GM21717 (cell line): Measurements from ENCODE around the gene SF3B4.
A peak's percentile ranks its signal among the peaks of the same experiment; 100 is the strongest.

ENCODE experiments used
- ATAC-seq: cut with Tn5 transposase; IDR thresholded peaks from one replicate; pipeline ENCODE4 v1.9.1; 2021; ENCODE audit warnings: mild to moderate bottlenecking, moderate library complexity; ENCODE audit not compliant: unreplicated experiment

Gene SF3B4

DNA sequence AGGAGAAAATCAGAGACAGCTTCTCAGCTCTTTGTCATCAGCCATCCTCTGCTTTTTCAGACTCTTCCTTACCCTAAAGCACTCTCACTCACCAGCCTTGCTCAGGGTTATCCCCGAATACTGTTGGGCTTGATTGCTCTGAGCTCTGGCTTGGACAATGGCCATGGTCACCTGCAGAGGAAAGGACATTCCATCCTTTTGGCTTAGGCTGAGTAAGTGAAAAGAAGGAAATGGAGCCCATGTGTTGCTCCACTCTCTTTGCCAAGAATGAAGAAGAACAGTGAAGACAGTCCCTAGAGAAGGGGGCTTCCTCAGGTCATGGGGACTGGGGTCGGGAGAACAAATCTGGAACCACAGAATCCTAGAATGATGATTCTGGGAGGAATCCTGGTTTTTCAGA, 6.8 kb upstream of the SF3B4 start:
- ATAC-seq, result no peak

DNA sequence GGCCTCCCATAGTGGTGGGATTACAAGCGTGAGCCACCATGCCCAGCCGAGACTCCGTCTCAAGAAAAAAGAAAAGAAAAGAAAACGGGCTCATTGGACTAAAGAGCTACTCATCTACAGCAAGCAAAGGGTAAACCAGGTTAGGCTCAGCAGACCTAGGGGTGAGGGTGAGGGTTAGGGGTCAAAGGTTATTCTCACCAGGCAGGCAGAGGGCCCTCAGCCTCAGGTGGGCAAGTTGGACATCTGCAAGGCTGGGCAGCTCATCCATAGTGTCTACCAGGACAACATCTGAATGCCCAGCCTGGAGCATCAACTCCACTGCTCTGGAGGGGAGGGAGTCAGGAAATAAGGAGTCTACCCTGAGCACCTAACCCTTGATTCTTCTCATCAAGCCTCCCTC, 5.6 kb upstream of the SF3B4 start:
- ATAC-seq, result no peak

DNA sequence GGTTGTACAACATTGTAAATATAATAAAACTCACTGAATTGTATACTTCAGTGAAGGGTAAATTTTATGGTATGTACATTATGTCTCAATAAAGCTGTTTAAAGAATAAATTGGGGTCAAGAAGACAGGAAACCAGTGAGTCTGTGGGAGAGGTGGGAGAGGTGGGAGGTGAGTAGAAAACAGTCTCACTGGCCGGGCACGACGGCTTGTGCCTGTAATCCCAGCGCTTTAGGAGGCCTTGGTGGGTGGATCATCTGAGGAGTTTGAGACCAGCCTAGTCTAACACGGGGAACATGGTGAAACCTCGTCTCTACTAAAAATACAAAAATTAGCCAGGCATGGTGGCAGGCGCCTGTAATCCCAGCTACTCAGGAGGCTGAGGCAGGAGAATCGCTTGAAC, 4.9 kb upstream of the SF3B4 start:
- no peak for ATAC-seq

DNA sequence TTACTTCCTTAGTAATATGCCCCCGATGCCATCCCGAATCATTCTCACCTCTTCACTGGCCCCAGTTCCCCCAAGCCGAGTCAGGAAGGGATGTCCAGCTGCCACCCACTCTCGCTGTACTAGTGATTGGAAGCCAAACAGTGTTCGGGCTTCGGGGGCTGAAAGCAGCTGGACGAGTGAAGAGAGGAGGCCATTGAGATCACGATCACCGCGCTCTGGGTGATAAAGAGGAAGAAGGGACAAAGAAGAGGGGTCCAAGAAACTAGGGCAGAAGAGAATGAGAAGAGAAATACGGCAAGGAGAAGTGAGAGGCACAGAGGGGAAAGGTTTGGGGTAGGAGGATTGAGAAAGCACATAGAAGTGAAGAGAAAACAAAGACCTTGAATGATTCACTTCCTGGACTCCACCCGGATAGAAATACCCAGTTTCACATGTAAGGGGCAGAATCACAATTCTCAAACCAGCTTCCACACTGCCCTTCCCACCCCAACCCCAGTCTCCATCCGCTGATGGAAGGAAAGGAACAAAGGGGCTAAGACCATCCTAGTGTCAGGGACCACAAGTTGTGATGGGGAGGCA, 3.7 kb upstream of the SF3B4 start:
- no peak for ATAC-seq

DNA sequence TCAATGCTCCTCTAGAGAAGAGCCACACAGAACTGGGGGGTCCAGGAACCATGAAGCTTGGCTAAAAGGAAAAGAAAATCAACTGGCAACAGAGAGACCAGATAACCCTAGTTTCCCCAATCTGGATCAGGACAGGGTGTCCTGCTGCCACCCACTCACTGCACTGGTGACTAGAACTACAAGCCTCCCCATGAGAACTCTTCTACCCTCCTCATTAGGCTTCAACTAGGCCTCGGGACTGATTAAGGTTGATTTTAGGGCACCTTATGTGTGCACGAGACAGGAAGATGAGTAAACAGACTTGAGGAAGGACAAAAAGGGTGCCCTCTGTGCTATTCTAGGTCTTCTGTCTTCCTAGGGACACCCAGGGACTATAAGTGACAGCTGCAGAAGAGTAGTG, 2.3 kb upstream of the SF3B4 start:
- no peak for ATAC-seq

DNA sequence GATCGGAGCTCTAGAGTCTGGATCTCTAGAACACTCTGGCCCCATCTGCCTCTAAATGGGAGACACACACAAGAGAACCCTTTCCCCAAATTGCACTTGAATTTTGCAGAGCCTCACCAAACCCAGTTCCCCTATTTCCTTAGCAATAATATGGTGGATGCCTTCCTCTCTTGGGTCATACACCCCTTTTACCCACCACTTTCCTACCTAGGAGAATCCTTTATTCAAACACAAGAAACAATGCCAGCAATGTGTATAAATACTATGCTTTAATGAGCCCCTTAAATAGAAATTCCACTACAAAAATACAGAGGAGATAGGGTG, 760 bp upstream of the SF3B4 start:
- no peak for ATAC-seq

DNA sequence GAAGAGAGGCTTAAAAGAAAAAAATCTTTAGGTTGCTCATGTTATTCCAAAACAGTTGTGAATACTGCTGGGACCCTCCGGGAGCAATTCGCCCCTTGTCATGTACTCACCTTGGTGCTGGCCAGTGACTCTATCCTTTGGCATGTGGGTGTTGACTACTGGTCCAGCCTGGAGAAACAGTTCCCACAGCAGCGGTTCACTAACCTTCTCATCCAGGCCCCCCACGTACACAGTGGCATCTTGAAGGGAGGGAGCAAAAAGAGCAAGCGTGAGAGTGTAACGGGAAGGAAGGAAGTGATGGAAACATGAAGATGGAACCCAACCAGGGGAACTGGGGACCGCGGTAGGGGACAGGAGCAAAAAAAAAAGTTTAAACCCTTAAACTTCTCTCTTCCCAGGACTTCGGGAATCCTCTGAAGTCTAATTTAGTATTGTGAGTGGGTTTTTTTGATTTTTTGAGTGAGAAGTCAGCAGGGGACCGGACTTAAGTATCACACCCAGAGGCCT, 494 bp downstream of the SF3B4 start:
- no peak for ATAC-seq

DNA sequence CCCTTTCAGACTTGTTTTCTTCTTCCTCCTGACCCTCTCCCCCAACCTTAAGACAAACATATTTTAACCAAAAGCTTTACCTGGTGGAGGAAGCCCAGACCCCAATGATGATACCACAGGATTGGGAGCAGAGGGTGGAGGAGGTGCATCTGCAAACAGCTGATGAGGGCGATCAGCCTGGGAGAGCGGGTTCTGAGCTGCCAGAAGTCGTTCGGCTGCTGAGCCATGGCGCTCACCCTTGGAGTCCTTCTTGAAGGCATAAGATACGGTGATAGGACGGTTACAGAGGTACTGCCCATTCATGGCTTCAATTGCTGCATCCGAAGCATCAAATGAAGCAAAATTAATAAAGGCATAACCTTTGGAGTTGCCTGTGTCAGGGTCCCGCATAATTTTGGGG, 1.3 kb downstream of the SF3B4 start:
- ATAC-seq, result no peak

DNA sequence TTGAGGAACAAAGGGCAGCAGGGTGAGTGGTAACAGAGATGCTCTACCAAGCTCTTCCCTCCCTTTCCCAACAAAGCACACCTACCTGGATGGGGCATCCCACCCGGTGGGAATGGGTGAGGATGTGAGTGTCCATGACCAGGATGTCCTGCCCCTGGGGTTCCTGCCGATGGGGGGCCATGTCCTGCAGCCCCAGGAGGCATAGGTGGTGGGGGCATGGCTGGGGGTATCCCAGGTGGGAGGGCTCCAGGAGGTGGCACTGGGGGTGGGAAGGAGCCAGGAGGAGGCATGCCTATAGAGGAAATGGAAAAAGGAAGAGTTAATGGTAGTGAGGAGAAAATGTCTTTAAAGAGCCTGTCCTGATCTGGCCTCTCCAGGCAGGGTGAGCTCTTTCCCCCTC, 1.9 kb downstream of the SF3B4 start:
- ATAC-seq, result no peak

DNA sequence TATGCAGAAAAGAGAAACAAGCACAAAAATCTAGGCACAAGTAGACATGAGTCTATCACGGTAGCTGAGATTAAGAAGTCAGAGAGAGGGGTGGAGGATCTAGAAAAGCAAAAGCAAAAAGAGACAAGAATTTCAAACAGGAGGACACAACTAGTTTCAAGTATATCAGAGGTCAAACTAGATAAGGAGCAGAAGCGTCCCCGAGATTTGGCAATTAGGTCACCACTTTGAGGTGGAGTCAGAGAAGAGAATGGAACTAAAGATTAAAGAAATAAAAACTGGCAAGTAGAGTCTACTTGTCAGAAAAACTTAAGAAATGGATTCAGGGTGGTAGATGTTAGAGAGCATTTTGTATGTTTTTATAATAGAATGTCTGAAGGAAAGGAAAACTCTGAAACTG, 2.3 kb downstream of the SF3B4 start:
- no peak for ATAC-seq

DNA sequence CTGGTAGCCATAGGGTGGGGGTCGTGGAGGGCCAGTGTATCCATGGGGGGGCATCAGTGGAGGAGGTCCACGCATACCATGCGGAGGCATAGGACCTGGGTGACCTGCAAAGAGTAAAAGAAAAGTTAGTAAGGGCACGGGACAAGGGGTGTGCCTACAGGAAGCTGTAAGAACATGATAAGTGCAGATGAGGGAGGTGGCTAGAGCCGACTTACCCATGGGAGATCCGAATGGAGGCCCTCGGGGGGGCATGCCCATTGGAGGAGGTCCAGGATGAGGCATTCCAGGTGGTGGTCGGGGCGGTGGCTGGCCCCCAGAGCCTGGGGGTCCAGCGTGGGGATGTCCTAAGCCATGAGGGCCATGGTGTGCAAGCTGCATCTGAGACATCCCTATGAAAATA, 4.0 kb downstream of the SF3B4 start:
- ATAC-seq, result no peak

DNA sequence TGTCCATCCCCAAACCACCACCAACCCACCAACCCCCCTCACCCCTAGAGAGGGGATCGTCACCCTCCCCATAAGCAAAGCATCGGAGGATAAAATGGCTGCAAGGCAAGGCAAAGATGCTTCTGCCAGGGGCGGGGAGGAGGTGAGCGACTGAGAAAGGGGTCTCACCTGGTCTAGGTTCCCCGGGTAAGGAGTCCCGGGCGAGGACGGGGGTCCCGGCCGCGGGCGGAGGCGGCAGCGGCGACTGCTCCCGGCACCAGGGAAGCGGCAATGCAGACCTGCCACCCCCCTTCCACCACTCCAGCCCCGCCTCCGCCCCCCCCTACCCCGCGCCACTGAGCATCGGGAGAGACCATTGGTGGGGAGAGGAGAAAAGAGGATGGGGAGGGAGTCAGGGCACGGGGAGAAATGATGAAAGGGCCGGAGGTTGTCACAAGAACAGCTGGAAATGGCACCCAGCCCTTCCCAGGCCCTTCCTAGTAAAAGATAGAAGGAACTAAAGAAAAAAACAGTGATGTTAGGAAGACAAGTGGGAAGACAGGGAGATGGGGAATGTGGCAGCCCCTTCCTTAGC, 9.9 kb downstream of the SF3B4 start, which contains the start of gene SV2A:
Gene SV2A (minus strand): TSS at position 274 of the 574 bp plus-strand sequence. CDS start 4,004 bp downstream, outside the sequence.
- ATAC-seq, result no peak

DNA sequence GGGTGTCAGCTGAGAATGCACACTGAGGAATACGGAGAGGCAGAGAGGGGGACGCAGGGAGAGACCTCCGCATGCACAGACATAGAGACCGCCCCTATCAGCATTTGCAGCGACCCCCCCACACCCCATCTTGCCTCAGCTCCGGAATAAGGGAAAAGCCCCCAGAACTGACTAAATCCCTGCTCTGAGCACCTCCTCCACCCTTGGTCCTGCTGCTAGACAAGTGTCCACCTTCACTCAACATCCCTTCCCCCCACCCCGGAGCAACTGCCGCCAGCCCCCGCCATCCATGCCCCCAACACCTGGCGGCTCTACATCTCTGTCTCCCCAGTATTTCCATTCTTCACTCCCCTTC, 10.7 kb downstream of the SF3B4 start:
- no peak for ATAC-seq

DNA sequence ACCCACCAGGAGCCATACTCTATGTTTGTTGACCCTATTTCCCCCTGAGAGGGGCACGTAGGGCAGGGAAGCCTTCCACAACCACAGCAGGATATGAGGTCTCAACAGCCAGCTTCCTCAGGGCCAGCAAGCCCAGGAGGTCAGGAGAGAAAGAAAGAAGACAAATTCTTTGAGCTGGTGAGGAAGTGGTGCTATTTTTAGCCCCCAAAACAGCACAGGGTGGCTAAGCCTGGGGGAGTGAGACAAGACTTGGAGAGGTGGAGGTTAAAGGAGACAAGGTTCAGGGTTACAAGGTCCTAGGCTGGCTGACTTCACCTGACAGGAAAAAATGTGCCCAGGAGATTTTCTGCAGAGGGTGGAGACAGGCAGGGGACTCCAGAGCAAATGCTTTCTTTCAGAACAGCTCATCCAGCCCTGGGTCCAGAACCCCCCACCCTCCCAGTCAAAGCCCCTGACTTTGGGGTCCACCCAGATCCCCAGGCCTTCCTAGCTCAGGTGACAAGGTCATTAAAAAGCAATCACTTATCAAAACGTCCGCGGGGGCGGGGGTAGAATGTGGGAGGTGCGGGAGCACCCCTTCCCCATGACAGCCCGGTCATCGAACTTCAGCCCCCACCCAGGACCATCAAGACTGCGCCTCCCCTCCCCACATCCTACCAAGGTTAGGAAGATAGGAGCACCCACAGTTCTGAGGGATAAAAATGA, 11.3 kb downstream of the SF3B4 start:
- no peak for ATAC-seq

DNA sequence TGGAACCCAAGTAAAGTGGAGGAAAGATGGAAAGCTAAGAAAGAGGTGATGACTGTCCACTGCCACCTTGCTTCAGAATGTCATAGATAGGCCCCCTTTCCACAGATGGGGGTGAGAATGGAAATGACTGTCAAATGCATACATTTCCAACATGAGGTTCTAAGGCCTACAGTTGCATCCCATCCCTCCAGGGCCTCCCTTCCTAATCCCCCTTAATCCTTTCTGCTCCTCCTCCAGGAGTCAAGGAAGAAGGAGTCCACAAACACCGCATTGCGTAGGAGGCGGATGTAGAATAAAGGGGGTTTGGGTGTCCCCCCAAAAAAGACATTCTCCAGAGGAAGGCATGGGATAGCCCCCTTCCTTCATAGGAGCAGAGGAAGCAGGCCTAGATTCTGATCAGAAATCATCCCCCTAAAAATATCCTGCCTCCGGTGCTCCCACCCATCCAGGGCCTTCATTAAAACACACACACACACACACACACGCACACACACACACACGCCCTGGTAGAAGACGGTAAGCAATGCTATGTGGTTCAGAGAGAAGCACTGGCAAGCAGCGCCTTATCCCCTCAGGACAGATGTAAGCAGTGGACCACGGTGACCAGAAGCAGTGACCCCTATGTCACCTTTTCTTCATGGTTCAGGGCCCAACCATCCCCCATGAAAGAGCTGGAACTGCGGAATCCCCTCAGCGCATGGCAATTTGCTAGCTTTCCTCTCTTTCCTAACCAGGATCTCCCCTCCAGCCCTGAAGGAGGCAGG, 12.0 kb downstream of the SF3B4 start:
- no peak for ATAC-seq

DNA sequence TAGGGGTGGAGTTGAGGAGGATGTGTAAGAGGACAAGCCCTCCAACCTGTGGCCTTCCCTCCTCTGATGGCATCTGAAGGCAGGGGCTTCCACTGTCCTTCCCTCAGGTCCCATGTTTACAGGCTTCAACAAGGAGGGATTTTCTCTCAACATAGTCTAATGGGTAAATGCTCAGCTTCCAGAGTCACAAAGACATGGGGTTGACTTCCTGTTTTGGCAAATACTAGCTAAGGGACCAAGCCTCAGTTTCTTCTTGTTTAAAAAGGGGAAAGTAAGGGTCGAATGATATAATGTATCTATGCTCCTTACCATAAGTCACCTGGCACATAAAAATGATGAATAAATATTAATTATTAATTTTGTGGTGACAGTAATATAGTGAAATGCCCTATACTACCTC, 13.1 kb downstream of the SF3B4 start:
- ATAC-seq, result no peak

DNA sequence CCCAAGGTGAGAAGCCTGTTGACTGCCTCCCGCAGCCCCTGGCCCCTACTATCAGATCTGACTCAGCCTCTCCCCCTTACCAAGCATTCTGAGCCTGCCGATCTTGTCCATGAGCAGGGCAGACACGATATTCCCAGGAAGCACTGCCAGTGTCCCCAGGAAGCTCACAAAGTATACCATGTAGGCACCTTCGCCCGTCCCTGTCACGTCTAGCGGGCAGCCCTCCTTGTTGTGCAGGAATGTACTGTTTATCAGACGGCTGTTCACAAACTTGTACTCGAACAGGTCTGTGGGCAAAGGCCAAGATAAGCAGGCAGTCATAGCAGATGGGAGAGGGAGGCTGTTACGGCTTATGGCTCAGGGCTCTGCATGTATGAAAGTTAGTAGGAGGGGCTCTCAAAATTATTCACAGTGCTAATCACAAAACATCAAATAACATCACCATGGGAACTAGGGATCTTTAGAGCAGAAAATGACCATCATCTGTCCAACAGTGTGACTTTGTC, 21.0 kb downstream of the SF3B4 start:
- no peak for ATAC-seq

DNA sequence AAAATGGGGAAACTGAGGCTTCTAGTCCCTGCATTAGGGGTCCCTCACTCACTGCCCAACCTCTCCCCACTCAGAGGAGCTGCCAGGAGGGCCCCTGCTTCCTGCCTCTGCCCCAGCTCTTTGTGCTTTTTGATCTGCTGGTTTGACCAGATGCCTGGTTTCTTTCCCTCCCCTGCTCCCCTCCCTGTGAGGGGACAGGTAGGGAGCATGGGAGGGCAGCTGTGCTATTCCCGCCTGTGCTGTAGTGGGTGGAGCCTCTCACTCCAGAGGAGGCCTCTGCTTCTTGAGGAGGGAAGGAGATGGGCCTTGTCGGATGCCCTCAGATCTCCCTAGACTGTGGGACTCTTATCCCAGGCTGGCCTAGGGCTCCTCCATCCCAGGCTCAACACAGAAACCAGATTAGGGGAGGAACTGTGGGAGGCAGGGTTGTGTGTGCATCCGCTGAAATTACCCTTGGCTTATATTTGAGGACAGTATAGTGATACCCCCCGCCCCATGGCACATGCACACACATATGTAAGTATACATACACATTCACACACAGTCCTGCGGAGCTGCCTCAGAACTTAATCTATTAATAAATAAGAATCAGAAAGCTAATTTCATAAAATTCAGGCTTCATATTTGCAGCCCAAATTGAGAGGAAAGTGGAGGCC, 23.6 kb downstream of the SF3B4 start:
- no peak for ATAC-seq

DNA sequence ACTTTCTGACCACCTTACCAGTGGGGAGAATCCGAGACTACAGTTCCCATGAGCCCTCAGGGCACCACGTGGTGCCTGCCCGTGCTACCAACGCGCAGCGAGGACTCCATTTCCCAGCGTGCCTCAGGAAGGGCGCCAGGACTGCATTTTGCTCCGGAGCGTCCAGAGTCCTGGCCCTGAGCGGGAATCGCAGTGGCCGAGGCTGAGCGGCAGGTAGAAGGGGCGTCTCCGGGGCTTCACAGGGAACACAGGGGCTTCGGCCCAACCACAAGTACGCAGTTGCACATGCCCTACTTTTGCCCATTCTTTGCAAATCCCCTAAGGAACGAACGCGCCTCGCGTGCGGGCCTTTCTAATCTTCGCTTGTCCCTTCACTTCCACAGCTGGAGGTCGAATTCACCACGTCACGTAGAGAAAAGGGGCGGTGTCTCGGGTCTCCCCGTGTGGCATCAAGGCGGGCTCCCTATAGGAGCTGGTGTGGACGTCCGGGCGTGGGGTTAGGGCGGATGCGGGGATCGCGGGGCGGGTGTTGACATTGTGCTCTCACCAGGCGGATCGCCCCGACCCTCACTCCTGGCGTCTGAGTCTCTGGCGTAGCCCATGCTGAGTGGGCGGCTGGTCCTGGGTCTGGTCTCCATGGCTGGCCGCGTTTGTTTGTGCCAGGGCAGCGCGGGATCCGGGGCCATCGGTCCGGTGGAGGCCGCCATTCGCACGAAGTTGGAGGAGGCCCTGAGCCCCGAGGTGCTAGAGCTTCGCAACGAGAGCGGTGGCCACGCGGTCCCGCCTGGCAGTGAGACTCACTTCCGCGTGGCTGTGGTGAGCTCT, 27.9 kb downstream of the SF3B4 start, which contains the start of gene BOLA1:
Gene BOLA1 (plus strand): TSS at position 109 of the 825 bp plus-strand sequence. CDS start 492 bp downstream, at position 601.
- peak; percentile 90 for ATAC-seq

DNA sequence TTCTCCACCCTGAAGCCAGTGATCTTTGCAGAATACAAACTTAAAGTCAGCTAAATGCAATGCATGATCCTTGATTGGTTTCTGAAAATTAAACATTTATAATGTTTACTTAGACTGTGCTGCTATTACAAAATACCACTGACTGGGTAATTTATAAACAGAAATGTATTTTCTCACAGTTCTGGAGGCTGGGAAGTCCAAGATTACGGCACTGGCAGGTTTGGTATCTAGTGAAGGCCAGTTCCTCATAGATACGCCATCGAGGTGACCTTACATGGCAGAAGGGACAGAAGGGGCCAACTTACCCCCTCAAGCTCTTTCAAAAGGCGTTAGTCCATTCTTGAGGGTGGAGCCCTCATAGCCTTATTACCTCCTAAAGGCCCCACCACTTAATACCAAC, 31.0 kb downstream of the SF3B4 start:
- no peak for ATAC-seq
